Choroid plexus epithelial cell (primary cell): Measurements from ENCODE around the gene KIF16B.

Source experiments
- DNase-seq: peaks from one replicate; pipeline ENCODE4 v3.0.0-alpha.2; 2010; ENCODE audit warnings: low read depth
- H3K4me3 ChIP-seq: 2 replicates; pipeline ENCODE4 v1.5.1; 2011; ENCODE audit warnings: low read depth, mild to moderate bottlenecking, control low read depth, low read length, moderate library complexity
- TF ChIP-seq, protein P1 (sequence below): conservative IDR thresholded peaks from 2 replicates; pipeline ENCODE4 v1.5.1; 2011; ENCODE audit warnings: low read depth, mild to moderate bottlenecking, control low read depth, inconsistent platforms, low read length, moderate library complexity

The KIF16B gene

DNA sequence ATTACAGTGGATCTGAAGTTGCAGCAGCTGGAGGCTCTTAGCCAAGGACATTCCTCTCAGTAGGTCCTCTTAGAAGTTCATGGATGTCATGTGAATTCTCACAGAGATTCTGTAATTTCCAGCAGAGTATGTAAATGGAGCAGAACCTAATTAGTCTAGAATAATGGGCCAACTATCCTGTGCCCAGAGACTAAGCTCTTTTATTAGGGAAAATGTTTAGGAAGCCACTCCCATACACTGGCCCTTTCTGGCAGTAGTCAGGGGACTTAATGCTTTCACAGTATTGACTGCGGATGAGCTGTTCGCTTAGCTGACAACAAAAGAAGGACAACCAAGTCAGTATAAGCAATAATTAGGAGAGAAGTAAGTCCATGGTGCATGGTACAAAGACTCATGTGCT, 43.8 kb upstream of the KIF16B start:
- TF ChIP-seq, protein P1, sequence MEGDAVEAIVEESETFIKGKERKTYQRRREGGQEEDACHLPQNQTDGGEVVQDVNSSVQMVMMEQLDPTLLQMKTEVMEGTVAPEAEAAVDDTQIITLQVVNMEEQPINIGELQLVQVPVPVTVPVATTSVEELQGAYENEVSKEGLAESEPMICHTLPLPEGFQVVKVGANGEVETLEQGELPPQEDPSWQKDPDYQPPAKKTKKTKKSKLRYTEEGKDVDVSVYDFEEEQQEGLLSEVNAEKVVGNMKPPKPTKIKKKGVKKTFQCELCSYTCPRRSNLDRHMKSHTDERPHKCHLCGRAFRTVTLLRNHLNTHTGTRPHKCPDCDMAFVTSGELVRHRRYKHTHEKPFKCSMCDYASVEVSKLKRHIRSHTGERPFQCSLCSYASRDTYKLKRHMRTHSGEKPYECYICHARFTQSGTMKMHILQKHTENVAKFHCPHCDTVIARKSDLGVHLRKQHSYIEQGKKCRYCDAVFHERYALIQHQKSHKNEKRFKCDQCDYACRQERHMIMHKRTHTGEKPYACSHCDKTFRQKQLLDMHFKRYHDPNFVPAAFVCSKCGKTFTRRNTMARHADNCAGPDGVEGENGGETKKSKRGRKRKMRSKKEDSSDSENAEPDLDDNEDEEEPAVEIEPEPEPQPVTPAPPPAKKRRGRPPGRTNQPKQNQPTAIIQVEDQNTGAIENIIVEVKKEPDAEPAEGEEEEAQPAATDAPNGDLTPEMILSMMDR = no peak
- DNase-seq = peak; percentile 10
- H3K4me3 ChIP-seq = no peak overlapping the region

DNA sequence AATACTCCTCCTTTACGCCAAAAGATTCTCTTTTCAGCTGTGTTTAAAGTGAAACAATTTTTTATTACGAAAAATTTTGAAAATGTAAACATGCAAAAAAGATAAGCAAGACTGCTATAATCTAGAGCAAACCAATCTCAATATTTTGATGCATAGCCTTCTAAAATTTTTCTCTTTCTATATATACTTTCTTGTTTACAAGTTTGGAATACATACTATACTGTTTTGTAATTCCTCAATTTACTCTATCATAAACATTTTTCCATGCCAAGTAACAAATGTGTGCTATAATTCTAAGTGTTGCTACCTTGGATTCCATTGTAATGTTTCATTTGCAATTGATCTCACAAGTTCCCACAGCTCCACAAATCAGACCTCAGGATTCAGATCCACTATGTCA, 43.1 kb upstream of the KIF16B start:
- DNase-seq = no peak
- no peak overlapping the region for H3K4me3 ChIP-seq
- TF ChIP-seq, protein P1 = no peak

GRCh38 chr20:16615199-16615598, 42.0 kb upstream of the KIF16B start:
- TF ChIP-seq, protein P1 = no peak
- peak; percentile 94 for DNase-seq
- H3K4me3 ChIP-seq = no peak overlapping the region

GRCh38 chr20:16613954-16614353, 40.7 kb upstream of the KIF16B start:
- H3K4me3 ChIP-seq = no peak overlapping the region
- TF ChIP-seq, protein P1 = no peak
- no peak for DNase-seq

DNA sequence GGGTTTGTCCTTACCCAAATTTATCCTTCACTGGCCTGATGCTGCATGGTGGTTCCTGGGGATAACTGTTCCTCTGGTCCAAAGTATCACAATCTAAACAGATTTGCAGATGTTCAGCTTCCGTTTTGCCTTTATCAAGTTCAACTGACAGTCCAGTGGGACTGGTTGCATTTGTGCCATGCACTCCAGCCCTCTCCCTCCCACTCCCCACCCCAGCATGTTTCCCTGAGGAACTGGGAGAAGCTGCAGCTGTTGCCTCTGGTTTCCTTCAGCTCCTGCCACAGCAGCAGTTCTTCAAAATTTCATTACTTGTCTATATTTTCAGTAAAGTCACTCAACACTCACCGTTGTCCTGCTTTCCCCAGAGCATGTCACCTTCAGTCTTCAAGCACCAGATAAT, 39.5 kb upstream of the KIF16B start:
- TF ChIP-seq, protein P1 = no peak
- H3K4me3 ChIP-seq = no peak overlapping the region
- no peak for DNase-seq

DNA sequence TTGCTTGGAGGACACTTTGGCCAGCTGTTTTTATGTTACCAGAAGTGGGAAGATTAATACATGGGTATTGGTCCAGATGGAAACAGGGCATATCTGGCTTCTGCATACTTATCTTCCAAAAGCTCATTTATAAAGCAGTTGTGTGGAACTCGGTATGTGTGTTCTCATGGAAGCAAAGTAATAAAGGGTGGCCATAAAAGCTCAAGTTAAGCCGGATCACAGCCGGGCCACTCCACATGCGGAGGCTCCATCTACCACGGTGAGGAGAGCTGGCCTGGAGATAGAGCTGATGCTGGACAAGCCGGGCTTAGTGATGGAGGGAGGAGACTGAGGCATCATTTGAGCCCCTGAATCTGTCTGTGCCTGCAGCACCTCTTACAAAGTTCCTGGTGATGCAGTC, 38.6 kb upstream of the KIF16B start:
- H3K4me3 ChIP-seq = no peak overlapping the region
- TF ChIP-seq, protein P1 = no peak
- no peak for DNase-seq

GRCh38 chr20:16609066-16609465, 35.8 kb upstream of the KIF16B start:
- no peak overlapping the region for H3K4me3 ChIP-seq
- TF ChIP-seq, protein P1 = no peak
- no peak for DNase-seq
